Stomach (tissue), 9 donors: ENCODE data around the gene ARF1. TPM values are rescaled to one million over a fixed set of nuclear protein-coding genes. Genes with fewer than 3 reads are reported as not detected.
"Not testable (repeated sequence)": the region's sequence is repeated elsewhere in the genome, so short reads cannot be mapped to it uniquely, and the experiment has no call there.

ENCODE experiments used
- DNase-seq, 2 donors: peaks; one replicate each; pipeline versions ENCODE4 v3.0.0 to v3.0.0-alpha.2; 2013 to 2019
- H3K27ac ChIP-seq, 5 donors: fragments of 200-600 bp in 4 of 5; sonication (generic) in 4 of 5; one replicate each; pipeline ENCODE4 v1.5.1; 2013 to 2019; ENCODE audit warnings: mild to moderate bottlenecking in 1 of 5, moderate library complexity in 1 of 5
- H3K27me3 ChIP-seq, 3 donors: fragments of 200-600 bp; sonication (generic); one replicate each; pipeline ENCODE4 v1.5.1; 2017 to 2019; ENCODE audit warnings: mixed run types in 1 of 3
- H3K36me3 ChIP-seq, 4 donors: fragments of 200-600 bp; sonication (generic); 1 replicate in 3 of 4; 2 replicates in 1 of 4; pipeline ENCODE4 v1.5.1; 2016 to 2019
- H3K4me1 ChIP-seq, 4 donors: fragments of 200-600 bp; sonication (generic); one replicate each; pipeline ENCODE4 v1.5.1; 2016 to 2019
- H3K4me3 ChIP-seq, 4 donors: fragments of 200-600 bp; sonication (generic) in 3 of 4; one replicate each; pipeline ENCODE4 v1.5.1; 2016 to 2019; ENCODE audit warnings: mild to moderate bottlenecking in 1 of 4
- H3K9me3 ChIP-seq, 4 donors: fragments of 200-600 bp; sonication (generic); one replicate each; pipeline ENCODE4 v1.5.1; 2016 to 2019
- CTCF ChIP-seq, 7 experiments: fragments of 450-650 bp in 4 of 7; fragments of 200-600 bp in 3 of 7; sonication (generic) in 3 of 7; IDR thresholded peaks; one replicate each; pipeline ENCODE4 v1.5.1; 2016 to 2019; ENCODE audit warnings: antibody characterized with exemption in 7 of 7, control low read depth in 2 of 7, mild to moderate bottlenecking in 1 of 7
- EP300 ChIP-seq: sonication (generic); formaldehyde crosslinking; IDR thresholded peaks from one replicate; pipeline ENCODE4 v1.6.1; 2017; ENCODE audit warnings: antibody characterized with exemption
- POLR2A ChIP-seq, 4 donors: fragments of 450-650 bp; IDR thresholded peaks; one replicate each; pipeline ENCODE4 v1.6.1; 2016; ENCODE audit warnings: antibody characterized with exemption in 4 of 4, control low read depth in 2 of 4, mild to moderate bottlenecking in 1 of 4, moderate library complexity in 1 of 4
- POLR2AphosphoS5 ChIP-seq, 3 donors: sonication (generic); formaldehyde crosslinking; IDR thresholded peaks; one replicate each; pipeline ENCODE4 v1.6.1; 2016; ENCODE audit warnings: antibody characterized with exemption in 3 of 3
- WGBS, 5 donors: extraction: QIAGEN DNeasy Blood & Tissue Kit in 3 of 5; methylation state at CpG; one replicate each; pipeline versions ENCODE4 v1.1.5 to v1.1.7; 2013 to 2018; 5-methylcytosine and 5-hydroxymethylcytosine counted together
- intact Hi-C: fragments of 100-400 bp; cut with DNase I; formaldehyde crosslinking; loops from one replicate; pipeline ENCODE4 v1.15.1; 2023; ENCODE audit warnings: low total_unique reads
- polyA plus RNA-seq, 3 donors: library from polyadenylated mRNA; stranded (reverse); fragments of 200-250 nt; gene quantifications; one replicate each; pipeline ENCODE4 v1.2.3, GENCODE V29; 2013
- total RNA-seq, 5 donors: library from RNA; depleted of rRNA; stranded (reverse); fragments of >200 nt; gene quantifications; one replicate each; pipeline versions ENCODE4 v1.1.0 to v1.2.3, GENCODE V29; 2014 to 2016
- donor health status: healthy with polysubstance abuse.
- donor health status: Bipolar disorder and iron deficiency.
- donor health status: healthy.

Gene ARF1
- total and polyA plus RNA-seq, 8 donors, result 111 to 310 (median 200) TPM

GRCh38 chr1:228109962-228110488, 27.5 kb downstream of the ARF1 start:
- Histone ChIP-seq H3K4me3 (peak overlapping the region; percentile 63 to 89 (median 84)), H3K27me3 (no peaks in the 10 kb centered on the region), H3K9me3 (no peaks in the 10 kb centered on the region), H3K4me1 (peaks cover 20 to 33% (median 28%) of the 10 kb centered on the region in 4 donors), H3K27ac (peak overlapping the region; percentile 88 to 95 (median 92)), H3K36me3 (peaks cover 14 to 29% (median 26%) of the 10 kb centered on the region in 4 donors)
- no peak for TF ChIP-seq POLR2A (IDR thresholded peaks at IDR 0.05)
- TF ChIP-seq POLR2AphosphoS5 (IDR thresholded peaks at IDR 0.05), result no peak
- no peak for TF ChIP-seq CTCF (IDR thresholded peaks at IDR 0.05)
- TF ChIP-seq EP300, result no peak
- DNase-seq, result no peak
- 28 to 30% (median 29%) methylated on average over 15 of the region's 15 CpGs for WGBS, 5 donors
- intact Hi-C loops, result no loop called here

GRCh38 chr1:228110556-228110955, 28.0 kb downstream of the ARF1 start:
- peak overlapping the region in 3 of 5 donors; percentile 89 to 95 (median 92) for H3K27ac ChIP-seq
- peaks cover 20 to 33% (median 28%) of the 10 kb centered on the region in 4 donors for H3K4me1 ChIP-seq
- no peak for DNase-seq
- no peaks in the 10 kb centered on the region for H3K27me3 ChIP-seq
- TF ChIP-seq CTCF (IDR thresholded peaks at IDR 0.05), result no peak
- TF ChIP-seq POLR2AphosphoS5 (IDR thresholded peaks at IDR 0.05), result no peak
- TF ChIP-seq EP300, result no peak
- TF ChIP-seq POLR2A (IDR thresholded peaks at IDR 0.05), result no peak
- no peaks in the 10 kb centered on the region for H3K9me3 ChIP-seq
- H3K4me3 ChIP-seq, result no peak overlapping the region
- WGBS, 5 donors, result 48 to 63% (median 59%) methylated on average over 7 of the region's 7 CpGs
- intact Hi-C loops, result no loop called here
- H3K36me3 ChIP-seq, result peaks cover 14 to 25% (median 24%) of the 10 kb centered on the region in 4 donors

- H3K27ac ChIP-seq, H3K9me3 ChIP-seq, H3K27me3 ChIP-seq, H3K4me3 ChIP-seq, DNase-seq, intact Hi-C loops: not testable (repeated sequence)
- H3K36me3 ChIP-seq, result peaks cover 10 to 17% (median 17%) of the 10 kb centered on the region in 4 donors
- WGBS, 5 donors, result 85 to 98% (median 91%) methylated on average over 6 of the region's 6 CpGs
- peaks cover 20 to 33% (median 28%) of the 10 kb centered on the region in 4 donors for H3K4me1 ChIP-seq
Measured at GRCh38 chr1:228111315-228111714, 28.8 kb downstream of the ARF1 start.

- intact Hi-C loops, result no loop called here
- DNase-seq, result no peak
- Histone ChIP-seq H3K27me3 (no peaks in the 10 kb centered on the region), H3K4me3 (no peak overlapping the region), H3K4me1 (peaks cover 20 to 33% (median 28%) of the 10 kb centered on the region in 4 donors), H3K9me3 (no peaks in the 10 kb centered on the region), H3K36me3 (peaks cover 4 to 9% (median 8%) of the 10 kb centered on the region in 4 donors), H3K27ac (no peak overlapping the region)
- 87 to 90% (median 88%) methylated on average over 7 of the region's 7 CpGs for WGBS, 5 donors
- TF ChIP-seq CTCF (IDR thresholded peaks at IDR 0.05) (no peak), POLR2AphosphoS5 (IDR thresholded peaks at IDR 0.05) (no peak), EP300 (no peak), POLR2A (IDR thresholded peaks at IDR 0.05) (no peak)
Measured at GRCh38 chr1:228112167-228112566, 29.7 kb downstream of the ARF1 start.

GRCh38 chr1:228112617-228113016, 30.1 kb downstream of the ARF1 start:
- H3K36me3 ChIP-seq, result peaks cover 0 to 4% (median 4%) of the 10 kb centered on the region in 4 donors
- H3K27me3 ChIP-seq, result no peaks in the 10 kb centered on the region
- no peak overlapping the region for H3K27ac ChIP-seq
- no peak overlapping the region for H3K4me3 ChIP-seq
- TF ChIP-seq POLR2A (IDR thresholded peaks at IDR 0.05), result no peak
- no peak for TF ChIP-seq EP300
- TF ChIP-seq POLR2AphosphoS5 (IDR thresholded peaks at IDR 0.05), result no peak
- TF ChIP-seq CTCF (IDR thresholded peaks at IDR 0.05), result no peak
- H3K4me1 ChIP-seq, result peaks cover 19 to 29% (median 24%) of the 10 kb centered on the region in 4 donors
- no peaks in the 10 kb centered on the region for H3K9me3 ChIP-seq
- DNase-seq, result no peak
- whole genome bisulfite sequencing, 5 donors, result 86 to 94% (median 88%) methylated on average over 1 of the region's 1 CpG
- intact Hi-C loops, result no loop called here
